HG02840 (cell line): ENCODE results near the gene TMEM229B.
"Not testable (repeated sequence)": the region's sequence is repeated elsewhere in the genome, so short reads cannot be mapped to it uniquely, and the experiment has no call there.

Experiments
- ATAC-seq: cut with Tn5 transposase; IDR thresholded peaks from one replicate; pipeline ENCODE4 v1.9.1; 2021; ENCODE audit warnings: mild to moderate bottlenecking, moderate library complexity, moderate number of reproducible peaks; ENCODE audit not compliant: unreplicated experiment, low FRiP score

The TMEM229B gene

DNA sequence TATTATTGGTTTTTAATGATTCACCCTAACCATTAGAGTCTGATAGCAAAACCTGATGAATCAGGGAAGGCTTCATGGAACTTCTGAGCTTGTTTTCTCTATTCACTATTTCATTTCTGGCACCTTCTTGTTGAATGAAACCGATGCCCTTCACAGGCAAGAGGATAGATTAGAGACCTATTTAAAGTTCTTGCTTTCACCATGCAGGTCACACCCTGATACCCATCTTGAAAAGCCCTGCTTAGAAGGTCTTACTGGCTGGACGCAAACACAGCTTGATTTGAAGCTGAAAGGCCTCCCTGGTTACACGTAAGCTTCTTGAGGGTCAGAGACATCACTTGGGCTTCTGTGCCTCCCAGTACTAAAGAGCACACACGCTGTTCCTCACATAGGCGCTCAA is 29.2 kb downstream of the TMEM229B start:
- no peak for ATAC-seq

DNA sequence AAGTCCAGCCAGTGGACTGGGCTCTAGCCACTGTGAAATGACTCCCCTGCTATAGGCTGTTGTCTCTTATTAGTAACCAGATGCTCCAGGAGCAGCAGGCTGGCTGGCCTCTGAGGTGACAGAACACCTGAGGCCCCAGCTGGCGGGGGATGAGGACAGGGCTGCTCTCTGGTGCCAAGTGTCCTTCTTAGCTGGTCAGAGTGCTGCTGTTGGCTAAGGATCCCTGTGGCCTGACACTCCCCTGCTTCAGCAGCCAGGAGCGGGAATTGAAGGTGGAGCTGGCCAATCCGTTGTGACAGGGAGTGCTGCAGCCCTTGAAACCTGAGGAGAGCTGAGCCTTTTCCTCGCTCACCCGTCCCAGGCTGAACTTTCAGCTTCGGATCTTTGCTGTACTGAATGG is 30.7 kb downstream of the TMEM229B start:
- no peak for ATAC-seq

DNA sequence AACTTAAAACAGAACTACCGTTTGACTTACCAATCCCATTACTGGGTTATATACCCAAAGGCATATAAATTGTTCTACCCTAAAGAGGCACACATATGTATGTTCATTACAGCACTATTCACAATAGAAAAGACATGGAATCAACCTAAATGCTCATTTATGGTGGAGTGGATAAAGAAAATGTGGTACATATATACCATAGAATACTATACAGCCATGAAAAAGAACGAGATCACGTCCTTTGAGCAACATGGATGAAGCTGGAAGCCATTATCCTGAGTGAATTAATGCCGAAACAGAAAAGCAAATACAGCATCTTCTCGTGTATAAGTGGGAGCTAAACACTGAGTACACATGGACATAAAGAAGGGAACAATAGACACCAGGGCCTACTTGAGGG is 31.8 kb downstream of the TMEM229B start:
- ATAC-seq: no peak

DNA sequence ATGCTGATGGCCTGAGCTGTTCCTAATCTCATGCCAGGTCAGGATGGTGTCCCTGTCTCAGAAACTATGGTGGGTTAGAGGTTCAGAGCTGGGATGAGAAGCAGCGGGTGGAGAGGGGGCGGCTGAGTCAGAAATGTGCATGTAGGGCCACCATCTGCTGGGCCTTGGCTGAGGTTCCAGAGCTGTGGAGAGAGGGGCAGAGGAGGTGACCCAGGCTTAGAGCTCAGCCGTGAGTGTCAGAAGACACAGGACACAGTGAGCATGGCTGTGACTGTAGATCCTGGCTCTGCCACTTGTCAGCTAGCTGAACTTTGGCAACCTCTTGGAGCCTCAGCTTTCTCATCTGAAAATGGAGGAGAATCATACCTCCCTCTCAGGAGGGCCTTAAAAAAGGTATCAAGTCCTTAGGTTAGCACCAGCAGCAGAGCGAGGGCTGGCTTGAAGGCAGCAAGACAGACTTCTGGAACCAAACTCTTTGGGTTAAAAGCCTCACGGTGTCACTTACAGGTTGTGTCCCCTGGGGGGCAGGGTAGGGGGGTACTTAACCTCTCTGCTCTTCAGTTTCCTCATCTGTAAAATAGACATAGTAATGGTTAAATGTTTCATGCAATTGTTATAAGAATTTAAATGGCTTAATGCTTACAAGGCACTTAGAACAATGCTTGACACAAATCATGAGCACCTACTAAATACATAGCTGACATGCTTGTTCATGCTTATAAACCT is 34.8 kb downstream of the TMEM229B start:
- no peak for ATAC-seq

DNA sequence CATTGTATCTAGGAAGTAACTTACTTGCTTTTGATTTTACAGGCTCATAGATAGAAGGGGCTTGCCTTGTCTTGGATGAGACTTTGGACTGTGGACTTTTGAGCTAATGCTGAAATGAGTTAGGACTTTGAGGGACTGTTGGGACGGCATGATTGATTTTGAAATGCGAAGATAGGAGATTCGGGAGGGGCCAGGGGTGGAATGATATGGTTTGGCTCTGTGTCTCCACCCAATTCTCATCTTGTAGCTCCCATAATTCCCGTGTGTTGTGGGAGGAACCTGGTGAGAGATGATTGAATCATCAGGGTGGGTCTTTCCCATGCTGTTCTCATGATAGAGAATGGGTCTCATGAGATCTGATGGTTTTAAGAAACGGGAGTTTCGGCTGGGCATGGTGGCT is 36.9 kb downstream of the TMEM229B start:
- not testable (repeated sequence) for ATAC-seq

DNA sequence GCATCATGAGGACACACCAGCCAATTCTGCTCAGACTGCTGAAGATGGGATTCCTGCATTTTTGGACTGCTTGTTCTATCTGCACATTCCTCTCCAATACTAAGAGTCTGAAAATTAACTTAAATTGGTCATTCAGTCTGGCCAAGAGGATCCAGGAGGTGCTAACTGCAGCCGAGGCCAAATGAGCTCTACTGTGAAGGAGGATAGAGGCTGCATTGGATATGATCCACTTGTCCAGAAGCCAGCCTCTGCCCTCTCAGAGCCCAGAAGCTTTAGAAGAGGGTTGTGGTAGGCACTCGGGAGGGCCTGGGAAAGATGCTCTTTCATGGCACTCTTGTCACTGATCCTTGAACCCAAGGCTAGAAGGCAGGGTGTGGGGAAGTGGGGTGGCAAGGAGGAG is 39.4 kb downstream of the TMEM229B start:
- ATAC-seq: no peak

DNA sequence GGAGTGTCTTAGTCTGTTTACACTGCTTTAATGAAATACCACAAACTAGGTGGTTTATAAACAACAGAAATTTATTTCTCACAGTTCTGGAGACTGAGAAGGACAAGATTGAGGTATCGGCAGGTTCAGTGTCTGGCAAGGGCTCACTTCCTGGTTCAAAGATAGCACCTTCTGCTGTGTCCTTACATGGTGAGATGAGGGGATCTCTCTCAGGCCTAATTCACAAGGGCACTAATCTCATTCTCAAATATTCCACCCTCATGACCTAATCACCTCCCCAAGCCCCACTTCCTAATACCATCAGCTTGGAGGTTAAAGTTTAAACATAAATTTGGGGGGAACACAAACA is 41.5 kb downstream of the TMEM229B start:
- no peak for ATAC-seq

DNA sequence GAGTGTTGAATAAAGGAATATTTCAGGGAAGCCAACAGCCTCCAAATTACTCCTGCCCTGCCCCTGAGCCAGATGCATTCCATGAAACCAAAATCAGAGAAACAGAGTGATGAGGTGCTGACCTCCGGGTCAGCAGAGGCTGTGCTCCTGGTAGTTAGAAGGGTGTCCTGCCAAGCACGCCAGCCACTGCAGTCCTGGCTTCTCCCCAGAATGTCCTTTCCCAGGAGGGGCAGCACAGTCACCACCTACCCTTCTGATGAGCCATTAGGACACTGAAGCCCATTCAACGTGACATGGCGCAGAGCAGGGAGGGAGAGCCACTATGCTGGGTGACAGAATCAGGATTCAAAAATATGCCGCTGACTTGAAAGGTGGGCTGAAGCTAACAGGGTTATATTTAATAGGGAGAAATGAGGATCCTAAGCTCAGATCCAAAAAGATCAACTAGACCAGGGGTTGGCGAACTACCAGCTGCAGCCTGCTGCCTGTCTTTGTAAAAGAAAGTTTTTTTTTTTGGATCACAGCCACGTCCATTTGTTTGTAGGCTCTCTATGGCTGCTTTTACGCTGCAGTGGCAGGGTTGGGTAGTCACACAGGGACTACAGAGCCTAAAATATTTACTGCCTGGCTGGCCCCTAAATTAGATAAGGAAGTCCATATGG is 42.0 kb downstream of the TMEM229B start:
- no peak for ATAC-seq

DNA sequence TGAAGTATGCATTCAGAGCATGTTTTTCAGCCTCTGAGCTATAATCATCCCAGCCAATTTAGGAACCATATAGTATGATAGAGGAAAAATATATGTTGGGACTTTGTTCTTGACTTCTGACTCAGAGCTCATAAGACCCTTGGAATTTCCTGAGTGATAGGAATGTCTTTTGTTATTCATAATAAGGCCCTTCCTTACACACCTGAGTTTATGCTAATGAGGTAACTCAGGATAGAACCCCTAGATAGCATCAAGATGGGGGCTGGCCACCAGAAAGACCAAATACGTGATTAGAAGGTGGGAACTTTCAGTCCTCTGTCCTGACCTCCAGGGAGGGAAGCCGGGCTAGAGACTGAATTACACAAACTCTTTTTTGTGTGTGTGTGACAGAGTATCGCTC is 44.1 kb downstream of the TMEM229B start:
- no peak for ATAC-seq

DNA sequence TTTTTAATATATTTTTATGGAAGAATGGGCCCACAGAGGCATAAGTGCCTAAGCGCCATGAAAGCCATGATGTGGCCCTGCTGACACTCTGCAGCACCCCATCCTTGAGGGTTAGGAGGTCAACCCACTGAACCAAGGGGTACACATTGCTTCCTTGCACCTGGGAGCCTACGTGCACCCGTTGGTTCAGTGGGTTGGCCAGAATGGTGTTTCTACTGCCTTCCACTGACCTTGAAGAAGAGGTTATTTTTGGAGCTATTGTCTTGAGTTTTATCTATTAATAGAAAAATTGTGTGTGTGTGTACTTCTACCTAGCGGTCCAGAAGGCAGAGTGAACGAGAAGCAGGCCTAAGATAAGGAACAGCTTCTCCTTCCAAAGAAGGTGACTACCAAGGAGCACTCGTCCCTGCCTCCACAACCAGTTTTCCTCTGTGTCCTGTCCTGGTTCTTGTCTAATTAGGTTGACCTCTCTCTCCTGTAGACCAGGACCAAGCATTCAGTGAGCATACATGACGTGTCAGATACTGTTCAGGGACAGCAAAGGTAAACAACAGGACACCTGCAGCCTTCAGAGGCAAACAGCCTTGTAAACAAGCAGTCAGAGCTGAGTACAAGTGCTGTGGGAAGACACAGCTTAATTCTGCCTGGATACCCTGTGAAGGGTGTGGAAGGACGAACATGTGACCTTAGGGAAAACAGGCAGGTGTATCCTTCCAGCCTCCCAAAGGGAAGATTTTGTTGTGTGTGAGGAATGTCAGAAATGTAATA is 46.2 kb downstream of the TMEM229B start:
- no peak for ATAC-seq

DNA sequence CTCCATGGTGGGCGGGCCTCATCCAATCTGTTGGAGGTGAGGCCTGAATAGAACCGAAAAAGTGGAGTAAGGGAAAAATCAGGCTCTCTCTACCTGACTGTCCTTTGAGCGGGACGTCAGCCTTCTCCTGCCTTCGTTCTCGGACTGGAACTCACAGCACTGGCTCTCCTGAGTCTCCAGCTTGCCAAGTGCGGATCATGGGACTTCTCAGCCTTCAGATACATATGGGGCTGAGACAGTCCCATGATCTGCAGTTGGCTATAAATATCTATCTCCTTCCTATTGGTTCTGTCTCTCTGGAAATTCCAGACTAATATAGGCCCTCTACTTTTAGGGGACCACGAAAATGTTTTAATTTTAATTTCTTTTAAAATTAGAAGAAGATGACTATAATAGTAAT is 46.8 kb downstream of the TMEM229B start:
- ATAC-seq: no peak

DNA sequence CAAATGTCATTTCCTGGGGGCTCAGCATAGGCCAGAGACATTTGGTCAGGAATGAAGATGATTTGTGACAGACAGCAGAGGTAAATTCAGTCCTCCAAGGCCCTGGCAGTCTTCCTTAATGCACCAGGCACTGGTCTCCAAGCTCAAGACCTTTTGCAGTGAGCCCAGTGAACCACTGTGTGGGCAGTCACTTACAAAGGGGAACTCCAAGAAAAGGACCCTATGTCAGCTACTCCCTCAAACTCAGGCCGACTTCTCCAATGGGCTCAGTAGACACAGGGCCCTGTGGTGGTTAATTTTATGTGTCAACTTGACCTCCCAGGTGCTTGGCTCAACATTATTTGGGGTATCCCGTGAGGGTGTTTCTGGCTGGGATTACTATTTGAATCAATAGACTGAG is 47.3 kb downstream of the TMEM229B start:
- no peak for ATAC-seq

DNA sequence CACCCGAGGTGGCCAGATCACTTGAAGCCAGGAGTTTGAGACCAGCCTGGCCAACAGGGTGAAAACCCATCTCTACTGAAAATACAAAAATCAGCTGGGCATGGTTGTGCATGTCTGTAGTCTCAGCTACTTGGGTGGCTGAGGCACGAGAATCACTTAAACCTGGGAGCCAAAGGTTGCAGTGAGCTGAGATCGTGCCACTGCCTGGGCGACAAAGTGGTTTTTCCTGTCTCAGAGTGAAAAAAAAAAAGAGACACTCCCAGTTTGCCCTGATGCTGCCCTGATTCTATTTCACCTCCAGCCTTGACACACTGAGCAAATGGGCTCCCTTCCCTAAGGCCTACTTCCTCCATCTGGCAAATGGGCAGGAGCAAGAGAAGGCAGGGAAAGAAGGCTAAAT is 48.0 kb downstream of the TMEM229B start:
- ATAC-seq: no peak

DNA sequence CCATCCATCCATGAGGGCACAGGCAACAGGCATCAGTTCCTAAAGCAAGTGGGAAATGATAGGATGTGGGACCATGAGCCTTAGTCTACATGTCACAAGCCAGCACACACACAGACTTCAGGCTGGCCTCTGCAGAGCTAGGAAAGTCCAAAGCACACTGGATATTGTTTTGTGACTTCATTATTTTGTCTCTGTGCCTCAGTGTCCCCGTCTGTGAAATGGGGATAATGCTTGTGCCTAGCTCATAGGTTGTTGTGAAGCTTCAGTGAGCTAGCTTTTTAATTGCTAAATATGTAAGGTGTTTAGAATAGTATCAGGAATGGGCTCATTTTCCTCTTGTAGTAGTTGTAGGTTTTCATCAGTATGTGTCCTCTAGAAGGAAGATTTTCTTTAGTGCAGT is 49.6 kb downstream of the TMEM229B start:
- no peak for ATAC-seq

DNA sequence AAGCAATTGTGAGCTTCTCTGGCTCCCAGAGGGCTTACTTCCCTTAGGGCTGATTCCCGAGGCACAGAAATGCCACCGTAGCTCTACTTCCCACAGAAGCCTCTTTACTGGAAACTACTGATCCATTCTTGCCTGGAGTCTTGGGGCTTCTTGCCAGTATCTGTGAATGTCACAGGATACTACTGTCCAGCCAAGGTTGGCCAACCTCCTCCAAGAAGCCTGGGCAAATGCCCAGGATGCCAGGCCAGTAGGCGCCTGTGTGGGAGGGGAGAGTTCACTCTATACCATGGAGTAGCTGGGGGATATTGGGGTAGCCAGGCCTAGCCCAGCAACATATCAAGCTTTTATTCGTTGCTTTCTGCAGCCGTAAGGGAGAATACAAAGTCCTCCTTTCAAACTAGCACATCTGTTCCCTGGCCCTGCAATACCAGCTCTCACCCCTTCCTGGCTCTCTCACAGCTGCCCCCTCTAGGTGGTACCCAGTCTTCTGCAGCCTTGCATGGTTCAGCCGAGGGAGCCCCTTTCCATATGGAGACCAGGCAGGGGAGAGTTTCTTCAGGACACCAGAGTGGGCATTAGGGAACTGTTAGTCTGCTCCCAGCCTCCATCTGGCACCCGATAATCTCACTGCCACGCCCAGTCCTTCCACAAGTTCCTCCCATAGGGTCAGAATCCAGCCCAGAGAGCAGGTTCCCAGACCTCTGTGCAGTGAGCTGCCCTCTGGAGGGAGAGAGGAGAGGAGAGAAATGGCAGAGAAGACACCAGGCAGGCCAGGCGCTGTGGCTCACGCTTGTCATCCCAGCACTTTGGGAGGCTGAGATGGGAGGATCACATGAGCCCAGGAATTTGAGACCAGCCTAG is 52.3 kb downstream of the TMEM229B start:
- ATAC-seq: no peak

DNA sequence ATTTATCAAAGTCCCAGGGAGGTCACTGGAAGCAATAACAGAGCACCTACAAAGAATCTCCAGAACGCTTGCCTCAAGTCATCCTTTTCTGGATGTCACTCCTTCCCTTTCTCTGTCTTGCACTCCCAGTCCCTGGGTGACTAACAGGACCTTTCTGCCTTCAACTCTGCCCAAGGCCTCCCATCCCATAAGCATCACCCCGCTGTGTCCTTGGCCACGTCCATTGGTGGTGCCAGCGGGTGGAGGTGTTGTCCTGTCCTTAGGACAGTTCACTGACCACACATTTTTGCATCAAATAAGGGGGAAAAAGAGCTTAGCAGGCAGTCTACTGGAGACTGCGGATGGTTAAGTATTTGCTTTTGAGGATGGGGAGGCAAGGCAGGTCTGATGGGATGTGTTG is 52.9 kb downstream of the TMEM229B start:
- ATAC-seq: no peak

DNA sequence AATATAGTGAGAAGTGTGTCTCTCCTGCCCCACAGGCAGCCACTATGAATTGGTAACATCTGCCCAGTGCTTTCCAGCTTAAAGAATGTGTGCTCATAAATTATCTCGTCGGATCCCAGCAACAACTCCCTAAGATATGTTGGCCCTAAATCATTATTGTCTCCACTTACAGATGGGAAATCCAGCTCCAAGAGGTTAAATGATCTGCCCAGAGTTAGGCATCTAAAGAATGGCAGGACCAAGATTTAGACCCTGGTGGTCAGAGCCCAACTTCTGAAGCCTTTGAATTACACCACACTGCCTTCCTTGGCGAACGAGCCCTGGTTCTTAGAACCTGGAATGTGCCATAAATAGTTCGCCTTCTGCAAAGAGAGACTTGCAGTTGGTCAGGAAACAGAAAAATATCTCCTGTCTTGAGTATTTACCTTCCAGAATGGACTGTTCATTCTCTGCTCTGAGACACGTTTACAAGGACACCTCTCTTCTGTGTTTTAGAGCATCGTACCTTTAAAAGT is 56.4 kb downstream of the TMEM229B start:
- no peak for ATAC-seq

DNA sequence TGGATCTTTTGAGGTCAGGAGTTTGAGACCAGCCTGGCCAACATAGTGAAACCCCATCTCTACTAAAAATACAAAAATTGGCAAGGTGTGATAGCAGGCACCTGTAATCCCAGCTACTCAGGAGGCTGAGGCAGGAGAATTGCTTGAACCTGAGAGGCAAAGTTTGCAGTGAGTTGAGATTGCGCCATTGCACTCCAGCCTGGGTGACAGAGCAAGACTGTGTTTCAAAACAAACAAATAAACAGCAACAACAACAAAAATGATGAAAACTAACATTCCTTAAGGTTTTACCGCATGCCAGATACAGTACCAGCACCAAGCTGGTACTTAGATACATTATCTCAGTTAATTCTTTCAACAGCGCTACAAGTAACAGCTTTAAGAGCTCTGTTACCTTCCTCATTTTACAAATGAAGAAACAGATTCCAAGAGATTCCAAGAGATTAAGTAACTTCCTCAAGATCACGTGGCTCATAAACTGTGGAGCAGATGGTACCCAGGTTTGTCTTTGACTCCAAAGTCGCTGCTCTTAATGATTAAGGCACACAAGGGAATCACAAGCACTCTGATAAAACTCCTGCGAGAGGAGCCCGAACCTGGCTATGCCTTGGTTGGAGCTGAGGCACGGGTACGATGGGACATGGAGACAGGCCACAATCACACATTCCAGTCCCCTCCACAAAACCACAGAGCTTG is 58.9 kb downstream of the TMEM229B start:
- ATAC-seq: no peak

DNA sequence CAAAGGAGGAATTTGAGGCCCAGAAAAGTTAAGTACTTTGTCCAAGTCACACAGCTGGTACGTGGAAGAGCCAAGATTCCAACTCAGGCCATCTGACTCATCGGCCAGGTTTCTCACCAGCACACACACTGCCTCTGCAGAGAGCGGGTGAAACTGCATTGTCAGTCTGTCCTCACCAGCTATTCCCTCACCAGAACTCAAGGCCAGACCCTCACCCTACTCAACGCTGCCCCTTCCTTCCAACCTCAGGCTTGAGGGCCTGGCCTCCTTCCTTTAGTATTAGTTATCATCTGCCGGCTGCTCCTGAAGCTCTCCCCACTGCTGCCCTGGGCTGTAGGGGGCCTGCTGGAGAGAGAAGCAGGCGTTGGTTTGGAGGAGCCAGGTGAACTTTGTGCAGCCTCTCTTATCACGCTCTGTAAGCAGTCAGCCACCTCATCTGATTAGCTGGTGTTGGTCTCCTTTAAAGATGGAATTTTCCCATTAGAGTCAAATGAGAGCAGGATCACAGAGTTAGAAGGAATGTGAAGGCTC is 60.0 kb downstream of the TMEM229B start:
- no peak for ATAC-seq
